C4-2B (cell line): ENCODE measurements around the gene BCAR3.

Source experiments
- H3K27ac ChIP-seq: fragments of 450-650 bp; 2 replicates; pipeline ENCODE4 v1.5.1; 2017
- ZFX ChIP-seq: fragments of 450-650 bp; IDR thresholded peaks from 2 replicates; pipeline ENCODE4 v1.6.1; 2017
- TF ChIP-seq, protein P1 (sequence below): fragments of 450-650 bp; conservative IDR thresholded peaks from 2 replicates; pipeline ENCODE4 v1.5.1; 2017; ENCODE audit warnings: mild to moderate bottlenecking

BCAR3 gene

GRCh38 chr1:93611668-93612067 lies 70.0 kb downstream of the BCAR3 start:
- no peak overlapping the region for H3K27ac ChIP-seq
- TF ChIP-seq, protein P1, sequence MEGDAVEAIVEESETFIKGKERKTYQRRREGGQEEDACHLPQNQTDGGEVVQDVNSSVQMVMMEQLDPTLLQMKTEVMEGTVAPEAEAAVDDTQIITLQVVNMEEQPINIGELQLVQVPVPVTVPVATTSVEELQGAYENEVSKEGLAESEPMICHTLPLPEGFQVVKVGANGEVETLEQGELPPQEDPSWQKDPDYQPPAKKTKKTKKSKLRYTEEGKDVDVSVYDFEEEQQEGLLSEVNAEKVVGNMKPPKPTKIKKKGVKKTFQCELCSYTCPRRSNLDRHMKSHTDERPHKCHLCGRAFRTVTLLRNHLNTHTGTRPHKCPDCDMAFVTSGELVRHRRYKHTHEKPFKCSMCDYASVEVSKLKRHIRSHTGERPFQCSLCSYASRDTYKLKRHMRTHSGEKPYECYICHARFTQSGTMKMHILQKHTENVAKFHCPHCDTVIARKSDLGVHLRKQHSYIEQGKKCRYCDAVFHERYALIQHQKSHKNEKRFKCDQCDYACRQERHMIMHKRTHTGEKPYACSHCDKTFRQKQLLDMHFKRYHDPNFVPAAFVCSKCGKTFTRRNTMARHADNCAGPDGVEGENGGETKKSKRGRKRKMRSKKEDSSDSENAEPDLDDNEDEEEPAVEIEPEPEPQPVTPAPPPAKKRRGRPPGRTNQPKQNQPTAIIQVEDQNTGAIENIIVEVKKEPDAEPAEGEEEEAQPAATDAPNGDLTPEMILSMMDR, result no peak
- no peak for TF ChIP-seq ZFX

- no peak for TF ChIP-seq ZFX
- TF ChIP-seq, protein P1, result no peak
- no peak overlapping the region for H3K27ac ChIP-seq
Observed at GRCh38 chr1:93609536-93609935, 72.1 kb downstream of the BCAR3 start.

DNA sequence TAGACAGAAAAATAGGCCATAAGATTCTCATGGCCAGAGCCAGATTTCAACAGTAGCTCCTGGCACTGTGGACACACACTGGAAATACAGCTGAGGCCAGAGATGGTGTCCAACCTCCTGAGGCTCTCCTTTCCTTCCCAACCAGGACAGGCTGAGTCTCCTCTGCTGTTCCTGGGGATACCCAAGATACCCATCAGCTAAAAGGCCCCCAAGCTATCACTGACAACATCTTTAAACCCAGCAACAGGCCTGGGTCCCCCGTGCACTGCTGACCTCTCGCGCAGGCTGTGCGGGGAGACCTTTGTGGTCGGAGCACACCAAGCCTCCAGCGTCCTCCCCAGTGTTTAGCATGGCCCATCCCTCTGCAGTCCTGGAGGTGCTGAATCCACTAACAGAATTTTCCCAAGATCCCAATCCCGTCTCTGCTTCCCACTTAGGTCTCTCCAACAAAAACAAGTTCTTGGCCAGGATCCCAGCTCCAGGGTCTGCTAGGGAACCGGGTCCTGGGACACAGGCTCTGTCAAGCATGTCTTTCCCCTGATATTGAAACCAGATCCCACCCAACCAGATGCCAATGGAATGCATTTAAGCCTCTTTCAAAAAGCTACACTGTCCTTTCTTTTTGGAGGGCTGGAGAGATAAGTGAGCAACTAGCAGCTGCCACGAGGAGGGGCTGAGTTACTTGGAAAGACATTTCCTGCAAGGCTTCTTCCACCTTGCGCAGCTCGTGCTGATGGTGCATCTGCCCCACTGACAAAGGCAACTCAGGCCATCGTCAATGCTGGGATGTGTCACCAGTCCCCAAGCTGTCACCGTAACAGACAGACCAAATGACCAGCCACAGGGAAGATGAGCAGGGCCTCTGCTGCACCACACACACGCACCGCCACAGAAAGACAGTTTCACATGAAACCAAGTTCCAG lies 73.2 kb downstream of the BCAR3 start:
- no peak for TF ChIP-seq ZFX
- TF ChIP-seq, protein P1, result no peak
- H3K27ac ChIP-seq, result no peak overlapping the region

- H3K27ac ChIP-seq, result no peak overlapping the region
- no peak for TF ChIP-seq ZFX
- TF ChIP-seq, protein P1, result no peak
Observed at GRCh38 chr1:93607814-93608186, 73.8 kb downstream of the BCAR3 start.

GRCh38 chr1:93605812-93606512 lies 75.7 kb downstream of the BCAR3 start:
- TF ChIP-seq ZFX, result no peak
- TF ChIP-seq, protein P1, result no peak
- no peak overlapping the region for H3K27ac ChIP-seq

GRCh38 chr1:93605026-93605568 lies 76.5 kb downstream of the BCAR3 start:
- TF ChIP-seq, protein P1, result no peak
- no peak for TF ChIP-seq ZFX
- no peak overlapping the region for H3K27ac ChIP-seq

- H3K27ac ChIP-seq, result no peak overlapping the region
Observed at GRCh38 chr1:93604411-93604810, 77.2 kb downstream of the BCAR3 start.

More at GRCh38 chr1:93604411-93604810, 77.2 kb downstream of the BCAR3 start:
- TF ChIP-seq, protein P1, result no peak
- no peak for TF ChIP-seq ZFX
